MCF 10A (cell line): ENCODE measurements around the gene ATP11B. TPM values are rescaled to one million over a fixed set of nuclear protein-coding genes. Genes with fewer than 3 reads are reported as not detected.

Source experiments
- BruUV-seq: library from RNA; stranded (reverse); fragments of 400-500 nt; replicated peaks from 2 replicates; lab custom pipeline; 2021; lab: Mats Ljungman, UMichigan
- CTCF ChIA-PET: fragments of 300-600 bp; sonication (Branson Sonifier 250); formaldehyde crosslinking; extraction: SDS; loops from one replicate; lab custom pipeline; 2021; ENCODE audit warnings: antibody characterized with exemption, inconsistent platforms; lab: Yijun Ruan, JAX
- POLR2A ChIA-PET: fragments of 300-600, 350-650 bp; sonication (Branson Sonifier 250); formaldehyde crosslinking; extraction: SDS; loops from one replicate; lab custom pipeline; 2020; ENCODE audit warnings: antibody characterized with exemption, inconsistent platforms; lab: Yijun Ruan, JAX
- DNase-seq: peaks from one replicate; pipeline ENCODE4 v3.0.0-alpha.2; 2018; ENCODE audit not compliant: unreplicated experiment
- H3K27ac Mint-ChIP-seq: one replicate; pipeline ENCODE4 v1.8.0; 2022; ENCODE audit warnings: mild to moderate bottlenecking, low read depth, mixed read lengths; ENCODE audit not compliant: unreplicated experiment
- H3K27me3 Mint-ChIP-seq: one replicate; pipeline ENCODE4 v1.8.0; 2022; ENCODE audit warnings: mixed read lengths; ENCODE audit not compliant: insufficient read depth, unreplicated experiment
- H3K36me3 Mint-ChIP-seq: one replicate; pipeline ENCODE4 v1.8.0; 2022; ENCODE audit warnings: mild to moderate bottlenecking, moderate library complexity, mixed read lengths; ENCODE audit not compliant: insufficient read depth, unreplicated experiment
- H3K4me1 Mint-ChIP-seq: one replicate; pipeline ENCODE4 v1.8.0; 2022; ENCODE audit warnings: mixed read lengths; ENCODE audit not compliant: insufficient read depth, unreplicated experiment
- H3K4me3 Mint-ChIP-seq: one replicate; pipeline ENCODE4 v1.8.0; 2022; ENCODE audit warnings: mild to moderate bottlenecking, moderate library complexity, mixed read lengths; ENCODE audit not compliant: unreplicated experiment
- H3K9me3 Mint-ChIP-seq: one replicate; pipeline ENCODE4 v1.8.0; 2022; ENCODE audit warnings: mixed read lengths; ENCODE audit not compliant: unreplicated experiment
- intact Hi-C: fragments of 100-400 bp; cut with micrococcal nuclease; formaldehyde crosslinking; loops from 2 replicates; pipeline ENCODE4 v1.14.1; 2022
- total RNA-seq: library from RNA; stranded (reverse); gene quantifications from 2 replicates; pipeline ENCODE4 v1.2.3, GENCODE V29; 2022
- TF ChIP-seq, protein P1 (sequence below): fragments of 200-600 bp; IDR thresholded peaks from one replicate; pipeline ENCODE4 v1.8.0; 2022; ENCODE audit warnings: antibody characterized with exemption, mild to moderate bottlenecking; ENCODE audit not compliant: unreplicated experiment

ATP11B gene
- total RNA-seq, 1 experiment from 2014 or later = 66.2 TPM

DNA sequence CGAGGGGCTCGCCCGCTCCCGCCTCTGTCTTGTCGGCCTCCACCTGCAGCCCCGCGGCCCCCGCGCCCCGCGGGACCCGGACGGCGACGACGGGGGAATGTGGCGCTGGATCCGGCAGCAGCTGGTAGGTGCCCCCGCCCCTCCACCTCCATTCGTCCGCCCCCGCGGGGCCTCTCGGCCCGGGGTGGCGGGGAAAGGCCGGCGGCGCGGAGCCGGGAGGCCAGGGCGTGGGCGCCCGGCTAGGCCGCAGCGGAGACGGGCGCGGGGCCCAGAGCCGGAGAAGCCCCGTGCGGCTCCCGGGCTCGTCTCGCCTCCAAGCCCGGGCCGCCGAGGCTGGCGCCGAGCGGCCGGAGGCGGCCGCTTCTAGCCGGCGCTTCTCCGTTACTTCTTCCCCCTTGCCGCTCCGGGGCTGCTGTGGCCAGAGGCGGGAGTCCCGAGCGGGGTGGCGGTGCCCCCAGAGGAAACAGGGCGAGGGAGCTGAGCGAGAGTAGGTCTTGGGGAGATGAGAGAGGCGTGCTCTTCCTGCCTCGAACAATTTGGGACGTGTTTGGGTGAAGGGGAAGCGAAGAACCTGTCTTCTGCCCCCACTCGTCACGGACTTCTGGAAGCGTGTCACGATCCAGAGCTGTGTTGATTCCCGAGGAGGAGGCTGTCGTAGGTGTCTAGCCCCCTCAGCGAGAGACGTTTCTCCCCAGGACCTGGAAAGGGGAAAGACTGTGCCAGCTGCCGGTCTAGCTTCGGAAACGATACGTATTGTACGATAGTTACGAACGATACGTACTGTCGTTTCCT, 555 bp downstream of the ATP11B start:
- no peaks in the 10 kb centered on the region for H3K27me3 Mint-ChIP-seq
- TF ChIP-seq, protein P1, sequence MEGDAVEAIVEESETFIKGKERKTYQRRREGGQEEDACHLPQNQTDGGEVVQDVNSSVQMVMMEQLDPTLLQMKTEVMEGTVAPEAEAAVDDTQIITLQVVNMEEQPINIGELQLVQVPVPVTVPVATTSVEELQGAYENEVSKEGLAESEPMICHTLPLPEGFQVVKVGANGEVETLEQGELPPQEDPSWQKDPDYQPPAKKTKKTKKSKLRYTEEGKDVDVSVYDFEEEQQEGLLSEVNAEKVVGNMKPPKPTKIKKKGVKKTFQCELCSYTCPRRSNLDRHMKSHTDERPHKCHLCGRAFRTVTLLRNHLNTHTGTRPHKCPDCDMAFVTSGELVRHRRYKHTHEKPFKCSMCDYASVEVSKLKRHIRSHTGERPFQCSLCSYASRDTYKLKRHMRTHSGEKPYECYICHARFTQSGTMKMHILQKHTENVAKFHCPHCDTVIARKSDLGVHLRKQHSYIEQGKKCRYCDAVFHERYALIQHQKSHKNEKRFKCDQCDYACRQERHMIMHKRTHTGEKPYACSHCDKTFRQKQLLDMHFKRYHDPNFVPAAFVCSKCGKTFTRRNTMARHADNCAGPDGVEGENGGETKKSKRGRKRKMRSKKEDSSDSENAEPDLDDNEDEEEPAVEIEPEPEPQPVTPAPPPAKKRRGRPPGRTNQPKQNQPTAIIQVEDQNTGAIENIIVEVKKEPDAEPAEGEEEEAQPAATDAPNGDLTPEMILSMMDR = no peak
- intact Hi-C loops = loop anchor here (5.0 to 10.0 kb wide), 2 partner anchors 43 to 79 kb away; no protein-coding TSS in a partner anchor
- H3K4me3 Mint-ChIP-seq = peak overlapping the region; percentile 92
- CTCF ChIA-PET = interaction anchor here (0.7 kb wide), 2 partner anchors 27 to 256 kb away, joined by 3 read pairs; no protein-coding TSS in a partner anchor
- no peaks in the 10 kb centered on the region for H3K9me3 Mint-ChIP-seq
- peak overlapping the region; percentile 91 for H3K27ac Mint-ChIP-seq
- peaks cover 1% of the 10 kb centered on the region for H3K36me3 Mint-ChIP-seq
- BruUV-seq = no TSS peak
- POLR2A ChIA-PET = interaction anchor here (0.6 to 5.8 kb wide), 19 partner anchors 10 to 581 kb away, joined by 3 to 42 read pairs (median 11); no protein-coding TSS in a partner anchor
- H3K4me1 Mint-ChIP-seq = peaks cover 23% of the 10 kb centered on the region
- DNase-seq = peak; percentile 53

DNA sequence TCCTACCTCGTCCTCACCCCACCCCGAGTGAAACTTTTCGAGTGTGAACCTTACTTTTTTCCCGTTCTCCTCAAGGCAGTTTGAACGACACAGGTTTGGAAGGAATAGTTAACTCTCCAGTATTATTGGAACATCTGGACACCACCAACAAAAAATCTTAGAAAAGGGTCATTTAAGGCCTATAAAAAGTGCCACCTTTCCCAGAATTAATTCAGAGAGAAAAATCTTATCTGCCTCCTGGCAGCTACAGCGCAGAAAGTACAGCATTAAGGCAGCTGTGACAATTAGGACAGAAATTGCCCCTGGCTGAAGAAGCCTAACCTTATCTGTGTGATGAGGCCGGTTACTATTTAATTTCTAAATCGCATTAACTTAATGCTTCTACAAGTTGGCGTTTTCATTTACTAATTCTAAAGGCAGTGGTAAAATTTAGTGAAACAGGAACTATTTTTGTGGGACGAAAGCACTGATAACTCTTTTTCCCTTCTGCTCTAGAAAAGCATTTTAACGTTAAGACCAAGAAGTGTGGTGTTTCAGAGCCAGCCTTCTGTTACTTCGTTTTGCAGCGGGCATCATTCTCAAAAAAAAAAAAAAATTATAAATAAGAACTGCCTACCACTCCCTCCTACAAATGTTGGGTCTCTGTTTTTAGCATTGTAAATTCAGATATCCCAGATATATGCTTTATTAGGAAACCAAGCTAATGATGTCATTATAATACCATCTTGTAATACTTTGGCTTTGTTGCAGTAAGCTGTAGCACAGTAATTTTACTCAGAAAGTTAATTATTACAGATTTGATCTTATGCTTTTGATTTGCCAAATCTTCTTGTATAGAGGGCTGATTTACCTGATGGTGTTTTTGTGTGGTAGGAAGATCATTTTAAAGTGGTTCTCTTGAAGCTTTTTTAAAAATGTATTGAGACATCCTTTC, 1.4 kb downstream of the ATP11B start:
- Mint-ChIP-seq H3K27ac (peak overlapping the region; percentile 91), H3K36me3 (peaks cover 8% of the 10 kb centered on the region), H3K9me3 (no peaks in the 10 kb centered on the region), H3K4me1 (peaks cover 23% of the 10 kb centered on the region), H3K4me3 (peak overlapping the region; percentile 92), H3K27me3 (no peaks in the 10 kb centered on the region)
- TF ChIP-seq, protein P1 = no peak
- CTCF ChIA-PET = interaction anchor here (0.5 to 0.8 kb wide), 4 partner anchors 12 to 255 kb away, joined by 3 read pairs; no protein-coding TSS in a partner anchor
- DNase-seq = no peak
- intact Hi-C loops = loop anchor here (5.0 to 10.0 kb wide), 2 partner anchors 43 to 80 kb away; no protein-coding TSS in a partner anchor
- POLR2A ChIA-PET = interaction anchor here (0.6 to 5.8 kb wide), 23 partner anchors 9 to 855 kb away, joined by 3 to 42 read pairs (median 6); no protein-coding TSS in a partner anchor
- TSS peak; percentile 67 for BruUV-seq

- Mint-ChIP-seq H3K4me1 (peaks cover 23% of the 10 kb centered on the region), H3K36me3 (peaks cover 8% of the 10 kb centered on the region), H3K27ac (peak overlapping the region; percentile 91), H3K4me3 (peak overlapping the region; percentile 92), H3K9me3 (no peaks in the 10 kb centered on the region), H3K27me3 (no peaks in the 10 kb centered on the region)
- no TSS peak for BruUV-seq
- DNase-seq = peak; percentile 41
- TF ChIP-seq, protein P1 = no peak
- ChIA-PET POLR2A (interaction anchor here (0.6 to 5.8 kb wide), 18 partner anchors 8 to 1049 kb away, joined by 3 to 42 read pairs (median 12); no protein-coding TSS in a partner anchor), CTCF (interaction anchor here (0.5 to 0.8 kb wide), 4 partner anchors 11 to 48 kb away, joined by 3 read pairs; no protein-coding TSS in a partner anchor)
- intact Hi-C loops = loop anchor here (10.0 kb wide), 1 partner anchor 81 kb away; no protein-coding TSS in a partner anchor
Observed at GRCh38 chr3:182795389-182795782, 2.1 kb downstream of the ATP11B start.
